Memory B cell (primary cell): ENCODE results near the gene FIGLA.
A peak's percentile ranks its signal among the peaks of the same experiment; 100 is the strongest.

Experiments used
- ATAC-seq: fragments of 150-1000 bp; cut with Tn5 transposase; 2 replicates; pipeline ENCODE4 v1.10.0; 2021; ENCODE audit warnings: low read depth, mild to moderate bottlenecking, moderate library complexity
- DNase-seq, 2 donors: peaks; one replicate each; pipeline ENCODE4 v3.0.0; 2022; ENCODE audit warnings: low spot score in 2 of 2
- H3K27ac Mint-ChIP-seq: one replicate; pipeline ENCODE4 v1.8.0; 2022; ENCODE audit warnings: mild to moderate bottlenecking, moderate library complexity, mixed read lengths
- H3K27me3 Mint-ChIP-seq: one replicate; pipeline ENCODE4 v1.8.0; 2022; ENCODE audit warnings: mixed read lengths
- H3K36me3 Mint-ChIP-seq: one replicate; pipeline ENCODE4 v1.8.0; 2022; ENCODE audit warnings: mild to moderate bottlenecking, mixed read lengths
- H3K4me1 Mint-ChIP-seq: one replicate; pipeline ENCODE4 v1.8.0; 2022; ENCODE audit warnings: mixed read lengths
- H3K4me3 Mint-ChIP-seq: one replicate; pipeline ENCODE4 v1.8.0; 2022; ENCODE audit warnings: mild to moderate bottlenecking, moderate library complexity, mixed read lengths
- H3K9me3 Mint-ChIP-seq: one replicate; pipeline ENCODE4 v1.8.0; 2022; ENCODE audit warnings: mixed read lengths

The FIGLA gene

DNA sequence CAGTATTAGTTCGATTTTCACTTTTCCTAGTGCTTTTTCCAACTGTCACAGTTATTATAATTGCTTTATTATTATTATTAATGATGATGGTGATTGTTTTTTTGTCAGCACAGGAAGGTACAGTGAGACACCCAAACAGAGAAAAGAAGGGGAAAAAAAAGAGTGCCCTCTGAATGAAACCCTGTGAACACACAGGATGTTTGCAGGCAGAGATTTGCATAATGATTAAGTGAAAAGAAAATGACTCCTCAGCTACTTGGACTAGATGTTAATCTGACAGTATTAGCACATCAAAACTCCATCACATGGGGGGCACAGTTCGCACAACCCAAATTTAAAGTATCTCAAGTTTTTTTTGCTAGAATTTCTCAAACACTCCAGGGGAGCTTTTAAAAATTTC is 55.4 kb downstream of the FIGLA start:
- H3K27ac Mint-ChIP-seq: no peak overlapping the region
- peak overlapping the region; percentile 59 for H3K4me3 Mint-ChIP-seq
- DNase-seq (no peak), ATAC-seq (peak; percentile 58)
- peaks cover 6% of the 10 kb centered on the region for H3K36me3 Mint-ChIP-seq
- no peaks in the 10 kb centered on the region for H3K27me3 Mint-ChIP-seq
- peaks cover 33% of the 10 kb centered on the region for H3K4me1 Mint-ChIP-seq
- H3K9me3 Mint-ChIP-seq: peaks cover 2% of the 10 kb centered on the region

DNA sequence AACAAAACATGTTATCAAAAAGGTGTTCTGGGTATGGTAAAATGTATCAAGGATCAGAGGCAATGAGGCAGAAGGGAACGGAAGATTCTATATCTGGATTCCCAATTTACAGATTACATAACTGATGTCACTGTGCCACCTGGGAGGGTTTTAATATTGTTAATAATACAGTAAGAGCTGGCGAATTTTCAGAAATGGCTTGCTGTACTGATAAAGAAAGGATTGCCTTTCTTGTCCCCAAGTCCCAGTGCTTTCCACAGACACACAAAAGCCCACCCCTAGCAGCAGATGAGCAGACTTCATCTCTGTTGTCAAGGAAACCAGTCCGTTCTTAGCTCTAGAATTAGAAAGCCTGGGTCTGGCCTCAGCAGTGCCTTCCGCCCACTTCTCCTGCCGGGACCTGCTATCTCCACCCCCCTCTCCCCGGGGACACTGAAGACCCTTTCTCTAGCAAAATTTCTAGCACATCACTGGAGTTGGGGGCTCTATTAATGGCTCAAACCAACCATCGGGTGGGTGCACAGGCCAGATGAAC is 56.7 kb downstream of the FIGLA start:
- DNase-seq: no peak
- no peak for ATAC-seq
- Mint-ChIP-seq H3K27me3 (no peaks in the 10 kb centered on the region), H3K36me3 (peaks cover 5% of the 10 kb centered on the region), H3K4me1 (peaks cover 33% of the 10 kb centered on the region), H3K9me3 (no peaks in the 10 kb centered on the region), H3K4me3 (no peak overlapping the region), H3K27ac (no peak overlapping the region)

DNA sequence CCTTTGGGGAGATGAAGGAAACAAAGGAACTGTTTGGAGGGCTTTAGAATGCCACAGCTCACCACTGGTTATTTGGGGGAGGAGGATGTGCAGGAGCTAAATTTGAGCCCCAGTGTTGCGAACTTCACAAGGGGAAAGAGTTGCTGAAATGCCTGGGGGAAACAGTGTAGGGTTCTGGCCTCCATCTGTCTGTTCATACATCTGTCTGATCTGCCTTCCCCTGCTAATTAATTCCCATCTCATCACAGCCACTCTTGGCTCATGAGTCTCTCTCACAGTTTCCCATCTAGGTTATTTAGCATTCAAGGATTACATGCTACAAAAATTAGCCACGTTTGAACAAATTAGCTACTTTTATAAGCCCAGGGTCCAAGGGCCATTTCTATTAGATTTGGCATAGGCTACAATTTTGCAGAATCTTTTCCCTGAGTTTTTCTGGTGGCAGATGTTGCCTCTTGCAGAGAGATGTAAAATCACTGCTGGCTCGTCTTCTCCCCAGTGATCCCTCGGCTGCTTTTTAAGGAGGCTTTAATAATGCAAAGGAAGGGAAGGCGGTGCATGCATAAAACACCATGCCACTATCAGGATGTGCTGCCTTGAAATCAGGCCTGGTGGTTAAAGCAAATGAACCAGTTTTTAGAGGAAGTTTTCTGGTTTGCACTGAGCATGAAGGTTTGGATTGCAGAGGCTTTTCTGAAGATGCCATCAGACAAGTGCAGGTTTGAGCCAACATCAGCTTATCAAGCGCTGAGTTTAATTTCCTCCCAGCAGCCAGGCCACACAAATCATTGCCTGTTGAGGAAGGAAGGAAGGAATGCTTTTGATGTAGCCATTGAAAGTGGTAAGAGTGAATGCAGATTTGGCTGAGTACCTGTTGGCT is 57.4 kb downstream of the FIGLA start:
- Mint-ChIP-seq H3K4me1 (peaks cover 32% of the 10 kb centered on the region), H3K9me3 (no peaks in the 10 kb centered on the region), H3K4me3 (no peak overlapping the region), H3K27me3 (no peaks in the 10 kb centered on the region), H3K36me3 (peaks cover 3% of the 10 kb centered on the region), H3K27ac (no peak overlapping the region)
- no peak for DNase-seq
- ATAC-seq: no peak

DNA sequence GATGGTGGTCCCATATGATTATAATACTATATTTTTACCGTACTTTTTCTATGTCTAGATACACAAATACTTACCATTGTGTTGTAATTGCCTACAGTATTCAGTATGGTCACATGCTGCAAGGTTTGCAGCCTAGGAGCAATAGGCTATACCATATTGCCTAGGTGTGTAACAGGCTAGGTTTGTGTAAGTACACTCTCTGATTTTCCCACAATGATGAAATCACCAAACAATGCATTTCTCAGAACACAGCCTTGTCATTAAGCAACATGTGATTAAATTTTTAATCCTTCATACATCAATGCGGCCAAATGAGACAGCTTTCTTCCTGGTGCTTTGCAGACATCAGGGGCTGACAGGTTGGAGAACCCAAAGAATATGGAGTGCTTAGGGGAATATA is 59.7 kb downstream of the FIGLA start:
- no peaks in the 10 kb centered on the region for H3K9me3 Mint-ChIP-seq
- H3K27me3 Mint-ChIP-seq: no peaks in the 10 kb centered on the region
- DNase-seq: no peak
- no peak for ATAC-seq
- H3K4me3 Mint-ChIP-seq: no peak overlapping the region
- H3K36me3 Mint-ChIP-seq: peaks cover 2% of the 10 kb centered on the region
- no peak overlapping the region for H3K27ac Mint-ChIP-seq
- H3K4me1 Mint-ChIP-seq: peaks cover 32% of the 10 kb centered on the region

DNA sequence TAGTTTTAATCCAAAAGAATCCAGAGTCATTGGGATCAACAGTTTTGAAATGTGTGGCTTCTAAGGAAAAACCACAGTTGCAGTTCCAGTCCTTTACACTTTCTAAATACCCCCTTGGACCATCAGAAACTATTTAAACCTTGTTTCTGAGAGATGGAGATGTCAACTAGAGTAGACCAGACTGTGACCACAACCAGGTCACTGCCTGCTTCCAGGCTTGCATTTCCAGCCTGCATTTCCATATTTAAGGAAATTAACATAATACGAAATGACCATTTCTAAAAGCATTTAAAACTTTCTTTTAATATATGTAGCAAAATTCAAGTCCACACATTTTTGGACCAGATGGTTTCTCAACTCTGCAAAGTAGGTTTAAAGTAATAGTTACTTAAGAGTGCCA is 60.8 kb downstream of the FIGLA start:
- no peak overlapping the region for H3K4me3 Mint-ChIP-seq
- ATAC-seq: no peak
- H3K27ac Mint-ChIP-seq: no peak overlapping the region
- H3K36me3 Mint-ChIP-seq: peaks cover 2% of the 10 kb centered on the region
- DNase-seq: no peak
- no peaks in the 10 kb centered on the region for H3K27me3 Mint-ChIP-seq
- H3K9me3 Mint-ChIP-seq: no peaks in the 10 kb centered on the region
- peaks cover 24% of the 10 kb centered on the region for H3K4me1 Mint-ChIP-seq

DNA sequence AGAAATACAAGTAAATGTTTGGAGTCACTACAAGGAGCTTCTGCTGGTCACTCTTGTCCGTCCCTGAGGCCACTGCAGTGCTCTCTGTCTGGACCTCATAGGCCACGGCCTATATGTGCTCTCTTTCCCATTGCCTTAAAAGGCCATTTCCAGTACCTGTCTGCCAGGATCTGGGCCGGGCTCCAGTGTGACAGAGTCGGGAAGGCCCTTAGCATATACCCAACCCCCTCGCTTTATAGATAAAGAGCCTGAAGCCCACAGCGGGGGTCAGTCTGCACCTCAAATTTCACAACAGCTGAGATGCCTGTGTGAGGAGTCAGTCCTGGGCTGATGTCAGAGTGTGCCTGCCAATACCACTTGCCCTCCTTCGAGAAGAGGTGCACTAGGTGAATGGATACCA is 62.3 kb downstream of the FIGLA start:
- H3K27ac Mint-ChIP-seq: no peak overlapping the region
- peaks cover 16% of the 10 kb centered on the region for H3K4me1 Mint-ChIP-seq
- peaks cover 2% of the 10 kb centered on the region for H3K36me3 Mint-ChIP-seq

More for the DNA sequence above, 62.3 kb downstream of the FIGLA start:
- Mint-ChIP-seq H3K9me3 (no peaks in the 10 kb centered on the region), H3K4me3 (no peak overlapping the region), H3K27me3 (no peaks in the 10 kb centered on the region)
- DNase-seq: no peak
- no peak for ATAC-seq
